HG02981 (cell line): Measurements from ENCODE around the gene CDKN1A.
A peak's percentile ranks its signal among the peaks of the same experiment; 100 is the strongest.

Experiments used
- ATAC-seq: cut with Tn5 transposase; IDR thresholded peaks from one replicate; pipeline ENCODE4 v1.9.1; 2021; ENCODE audit warnings: mild to moderate bottlenecking, moderate library complexity; ENCODE audit not compliant: unreplicated experiment

Gene CDKN1A

GRCh38 chr6:36655085-36655724 lies 23.3 kb upstream of the CDKN1A start:
- ATAC-seq, result no peak

GRCh38 chr6:36656441-36656840 lies 22.1 kb upstream of the CDKN1A start:
- no peak for ATAC-seq

GRCh38 chr6:36657271-36657670 lies 21.2 kb upstream of the CDKN1A start:
- no peak for ATAC-seq

GRCh38 chr6:36657942-36658544 lies 20.5 kb upstream of the CDKN1A start:
- no peak for ATAC-seq

- ATAC-seq, result no peak
These were observed 19.2 kb upstream of the CDKN1A start for GRCh38 chr6:36659271-36659670.

GRCh38 chr6:36660771-36661471 lies 17.6 kb upstream of the CDKN1A start:
- ATAC-seq, result no peak

- no peak for ATAC-seq
These were observed 16.1 kb upstream of the CDKN1A start for GRCh38 chr6:36662380-36662779.

GRCh38 chr6:36662827-36663256 lies 15.7 kb upstream of the CDKN1A start:
- no peak for ATAC-seq

GRCh38 chr6:36663504-36664446 lies 14.7 kb upstream of the CDKN1A start:
- ATAC-seq, result no peak

- ATAC-seq, result no peak
These were observed 13.3 kb upstream of the CDKN1A start for GRCh38 chr6:36665180-36665579.

- ATAC-seq, result no peak
These were observed 12.2 kb upstream of the CDKN1A start for GRCh38 chr6:36666287-36666686.

- peak; percentile 68 for ATAC-seq
These were observed 11.5 kb upstream of the CDKN1A start for GRCh38 chr6:36666826-36667591.

GRCh38 chr6:36668591-36668990 lies 9.9 kb upstream of the CDKN1A start:
- no peak for ATAC-seq

- ATAC-seq, result no peak
These were observed 9.5 kb upstream of the CDKN1A start for GRCh38 chr6:36669002-36669401.

- no peak for ATAC-seq
These were observed 8.2 kb upstream of the CDKN1A start for GRCh38 chr6:36670271-36670670.

- no peak for ATAC-seq
These were observed 6.7 kb upstream of the CDKN1A start for GRCh38 chr6:36671687-36672375.

- ATAC-seq, result no peak
These were observed 4.6 kb upstream of the CDKN1A start for GRCh38 chr6:36673882-36674281.

- no peak for ATAC-seq
These were observed 3.6 kb upstream of the CDKN1A start for GRCh38 chr6:36674942-36675341.

GRCh38 chr6:36676141-36677058 lies 2.1 kb upstream of the CDKN1A start:
- ATAC-seq, result no peak
